DMS 273 (cell line): Measurements from ENCODE around the gene KMT2B.

Experiments used
- DNase-seq: peaks from one replicate; lab custom pipeline; 2025; ENCODE audit not compliant: unreplicated experiment; lab: John Stamatoyannopoulos, UW

Gene KMT2B

DNA sequence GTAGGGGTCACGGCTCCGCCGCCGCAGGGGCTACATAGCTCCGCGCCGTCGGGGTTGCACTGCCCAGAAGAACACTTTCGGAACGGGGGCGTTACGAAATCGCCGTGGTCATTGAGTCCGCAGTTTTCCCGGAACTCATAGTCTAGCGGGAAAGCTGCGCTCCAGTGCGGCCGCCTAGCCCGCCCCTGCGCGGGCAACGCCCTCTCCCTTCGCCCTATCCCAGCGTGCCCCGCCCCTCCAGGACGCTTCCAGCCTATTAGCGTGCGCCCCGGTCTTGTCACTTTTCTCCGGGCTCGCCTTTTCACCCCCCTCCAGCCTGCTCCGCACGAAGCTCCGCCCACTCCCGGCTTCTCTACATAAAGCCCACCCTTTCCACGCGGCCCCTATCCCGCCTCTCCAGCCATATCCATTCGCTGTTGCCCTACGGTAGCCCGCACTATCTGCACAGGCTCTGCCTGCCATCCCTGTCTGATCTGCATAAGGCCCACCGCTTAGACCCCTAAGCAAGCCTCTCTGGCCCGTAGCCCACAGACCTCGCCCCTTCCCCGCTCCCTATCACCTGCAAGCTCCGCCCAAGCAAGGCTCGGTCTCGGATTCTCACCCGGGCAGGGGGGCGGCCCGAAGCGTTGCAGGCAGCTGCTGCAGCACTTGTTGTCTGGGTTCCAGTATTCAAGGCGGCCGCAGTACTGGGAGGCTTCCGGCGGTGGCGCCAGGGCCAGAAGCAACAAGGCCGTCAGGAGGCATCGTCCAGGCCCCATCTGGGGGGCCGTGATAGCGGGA, 22.8 kb downstream of the KMT2B start:
- DNase-seq: peak; percentile 99

DNA sequence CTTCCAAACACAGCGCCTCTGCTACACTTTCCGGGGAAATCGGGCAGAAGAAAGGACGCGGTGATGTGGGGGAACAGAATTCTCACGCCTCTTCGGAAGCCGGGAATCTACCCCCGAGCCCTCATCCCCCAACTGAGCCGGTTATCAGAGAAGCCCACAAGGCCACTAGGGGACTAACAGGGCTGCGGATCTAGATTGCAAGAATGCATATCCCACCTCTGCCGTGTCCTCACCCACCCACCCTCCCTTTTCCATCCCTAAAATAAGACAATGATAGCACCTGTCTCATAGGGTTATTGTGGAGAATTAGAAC, 23.4 kb downstream of the KMT2B start:
- DNase-seq: no peak

DNA sequence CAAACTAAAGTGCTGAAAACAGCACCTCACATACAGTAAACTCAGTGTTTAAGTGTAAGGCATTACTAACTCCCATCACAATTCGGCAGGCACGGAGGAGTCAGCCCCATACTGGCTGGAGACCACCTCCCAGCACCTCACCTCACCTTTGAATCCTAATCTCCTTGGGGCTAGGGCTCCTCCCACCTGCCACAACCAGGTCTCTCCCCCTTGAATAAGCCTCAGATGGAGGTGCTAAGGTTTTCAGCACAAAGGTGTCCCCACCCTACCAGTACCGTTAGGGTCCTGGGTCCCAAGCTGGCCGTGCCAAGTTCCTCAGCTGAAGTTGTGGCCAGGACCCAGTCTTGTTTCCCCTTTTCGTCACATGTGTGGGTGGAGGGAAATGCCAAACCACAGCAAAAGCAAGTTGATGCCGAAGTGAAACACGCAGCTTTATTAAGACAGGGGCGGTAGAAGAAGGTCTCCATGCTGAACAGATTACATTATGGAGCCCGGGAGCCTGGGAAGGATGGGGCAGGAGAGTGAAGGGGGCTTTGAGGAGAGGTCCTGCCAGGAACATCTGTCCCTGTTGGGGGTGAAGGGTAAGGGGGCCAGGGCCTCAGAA, 24.4 kb downstream of the KMT2B start, which contains the start of gene IGFLR1:
IGFLR1 (minus strand) TSS at position 332 of the 604 bp plus-strand sequence. CDS start 1,272 bp downstream, outside the sequence.
- no peak for DNase-seq

DNA sequence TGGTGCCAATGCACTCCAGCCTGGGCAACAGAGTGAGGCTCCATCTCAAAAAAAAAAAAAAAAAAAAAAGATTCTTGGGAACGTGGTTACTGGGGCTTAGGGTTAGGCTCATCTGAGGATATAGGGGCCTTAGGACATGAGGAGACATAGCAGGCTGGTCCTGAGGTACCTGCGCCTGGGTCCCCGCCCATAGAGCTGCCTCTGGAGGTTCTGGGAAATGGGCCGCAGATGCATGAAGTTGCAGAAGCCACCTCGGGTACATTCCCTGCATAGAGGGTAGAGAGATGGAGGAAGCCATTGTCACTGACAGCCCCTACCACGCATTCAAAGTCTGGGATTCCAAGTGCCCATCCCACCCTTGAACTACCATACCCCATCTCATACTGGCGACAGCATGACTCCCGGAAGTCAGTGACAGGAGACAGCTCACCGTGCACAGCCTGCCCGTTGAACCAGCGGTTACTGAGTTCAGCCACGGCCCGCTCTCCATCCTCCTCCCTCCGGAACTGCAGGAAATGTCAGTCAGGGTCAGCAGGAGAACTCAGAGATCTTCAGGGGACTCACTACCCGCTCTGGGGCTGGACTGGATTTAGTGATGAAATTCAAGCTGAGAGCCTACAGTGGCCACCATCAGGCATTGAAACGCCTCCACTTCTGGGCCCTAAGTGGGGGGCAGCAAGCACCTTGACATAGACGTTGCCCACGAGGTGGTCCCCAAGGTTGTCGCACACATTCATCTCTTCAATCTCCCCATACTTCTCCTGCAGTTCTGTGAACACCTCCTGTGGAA, 26.0 kb downstream of the KMT2B start:
- DNase-seq: no peak

DNA sequence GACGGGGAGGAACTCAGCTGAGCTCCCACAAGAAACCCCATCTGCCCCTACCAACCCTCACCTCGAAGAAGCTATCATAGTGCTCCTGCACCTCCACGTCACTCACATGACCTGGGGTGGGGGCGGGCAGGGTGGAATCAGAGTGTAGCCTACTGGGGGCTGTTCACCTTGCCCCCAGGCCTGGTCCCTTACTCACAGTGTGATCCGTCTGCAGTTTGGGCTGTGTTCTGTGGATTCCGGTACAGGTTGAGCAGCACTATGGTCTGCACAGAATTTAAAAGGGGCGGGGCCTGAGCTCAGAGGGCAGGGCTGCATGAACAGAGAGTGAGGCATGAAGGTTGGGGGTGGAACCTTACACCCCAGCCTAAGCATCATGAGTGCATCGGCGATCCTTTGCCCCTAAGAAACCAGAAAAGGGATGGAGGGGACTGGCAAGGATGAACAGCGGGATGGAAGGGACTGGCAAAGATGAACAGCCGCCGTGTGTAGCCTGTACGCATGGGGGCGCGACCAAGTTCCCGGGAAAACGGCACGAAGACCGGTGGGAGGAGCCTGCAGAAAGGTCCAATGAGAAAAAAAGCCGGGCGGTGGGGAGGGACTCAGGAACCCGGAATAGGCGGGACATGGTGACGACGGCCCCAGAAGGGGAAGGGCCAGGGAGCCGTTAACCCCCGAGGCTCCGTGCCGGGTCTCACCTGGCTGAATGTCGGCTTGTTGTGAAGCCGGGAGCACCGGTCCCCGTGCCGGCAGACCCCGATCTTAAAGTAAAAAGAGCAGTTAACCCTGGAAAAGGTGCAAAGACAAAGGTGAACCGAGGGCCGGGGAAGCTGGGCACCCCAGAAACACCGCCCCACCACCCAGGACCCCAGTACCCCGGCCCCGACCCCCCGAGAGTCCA, 26.9 kb downstream of the KMT2B start:
- DNase-seq: peak; percentile 99

DNA sequence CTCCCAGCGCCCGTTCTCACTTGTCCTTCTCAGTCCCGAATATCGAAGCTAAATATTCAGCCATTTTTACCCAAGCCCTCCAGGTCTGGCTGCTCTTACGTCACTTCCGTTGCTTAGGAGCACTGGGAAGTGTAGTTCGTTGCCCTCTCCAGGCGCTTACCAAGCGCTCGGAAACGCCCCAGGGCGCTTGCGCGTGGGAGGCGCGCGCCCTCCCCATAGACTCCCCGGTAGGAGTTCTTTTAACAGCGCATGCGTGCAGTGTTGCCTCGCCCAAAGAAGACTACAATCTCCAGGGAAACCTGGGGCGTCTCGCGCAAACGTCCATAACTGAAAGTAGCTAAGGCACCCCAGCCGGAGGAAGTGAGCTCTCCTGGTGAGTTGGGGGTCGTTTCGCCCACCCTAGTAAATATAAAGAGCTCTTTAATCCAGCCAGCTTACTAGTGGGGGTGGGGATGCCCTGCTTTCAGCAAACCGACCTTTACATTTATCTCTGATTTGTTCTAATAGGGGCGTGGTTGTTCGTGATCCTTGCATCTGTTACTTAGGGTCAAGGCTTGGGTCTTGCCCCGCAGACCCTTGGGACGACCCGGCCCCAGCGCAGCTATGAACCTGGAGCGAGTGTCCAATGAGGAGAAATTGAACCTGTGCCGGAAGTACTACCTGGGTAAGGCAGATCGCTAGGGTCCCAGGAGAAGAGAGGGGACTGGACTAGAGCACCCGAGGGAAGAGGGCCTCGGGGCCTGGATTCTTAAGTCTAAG, 27.7 kb downstream of the KMT2B start, which contains the start of the genes PSENEN and U2AF1L4:
PSENEN (plus strand) TSS at position 324 of the 759 bp plus-strand sequence; CDS start at position 604, 280 bp downstream.
U2AF1L4 (minus strand) TSS at position 91 of the 759 bp plus-strand sequence; CDS start at position 64, 27 bp downstream.
- peak; percentile 100 for DNase-seq

DNA sequence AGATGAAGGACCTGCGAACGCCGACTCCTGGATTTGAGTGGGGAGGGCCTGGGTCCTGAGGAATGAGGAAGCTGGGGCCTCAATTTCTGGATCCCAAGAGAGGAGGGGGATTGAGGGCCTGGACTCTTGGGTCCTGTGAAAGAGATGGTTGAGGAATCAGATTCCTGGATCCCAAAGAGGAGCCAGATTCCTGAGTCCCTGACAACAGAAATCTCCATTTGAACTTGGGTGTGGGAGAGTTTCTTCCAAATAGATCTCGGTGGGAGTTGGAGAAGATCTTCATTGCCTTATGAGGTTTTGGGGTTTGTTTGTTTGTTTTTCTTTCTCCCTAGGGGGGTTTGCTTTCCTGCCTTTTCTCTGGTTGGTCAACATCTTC, 28.3 kb downstream of the KMT2B start:
- DNase-seq: no peak

DNA sequence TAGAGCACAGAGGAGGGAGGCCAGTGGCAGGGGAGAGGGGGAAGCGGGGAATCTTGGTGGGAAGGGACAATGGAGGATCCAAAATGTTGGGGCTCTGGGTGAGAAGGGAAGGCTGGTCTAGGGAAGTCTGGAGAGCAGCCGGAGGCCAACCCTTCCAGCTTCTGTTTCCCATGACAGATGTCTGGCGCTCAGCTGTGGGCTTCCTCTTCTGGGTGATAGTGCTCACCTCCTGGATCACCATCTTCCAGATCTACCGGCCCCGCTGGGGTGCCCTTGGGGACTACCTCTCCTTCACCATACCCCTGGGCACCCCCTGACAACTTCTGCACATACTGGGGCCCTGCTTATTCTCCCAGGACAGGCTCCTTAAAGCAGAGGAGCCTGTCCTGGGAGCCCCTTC, 28.7 kb downstream of the KMT2B start:
- DNase-seq: no peak

DNA sequence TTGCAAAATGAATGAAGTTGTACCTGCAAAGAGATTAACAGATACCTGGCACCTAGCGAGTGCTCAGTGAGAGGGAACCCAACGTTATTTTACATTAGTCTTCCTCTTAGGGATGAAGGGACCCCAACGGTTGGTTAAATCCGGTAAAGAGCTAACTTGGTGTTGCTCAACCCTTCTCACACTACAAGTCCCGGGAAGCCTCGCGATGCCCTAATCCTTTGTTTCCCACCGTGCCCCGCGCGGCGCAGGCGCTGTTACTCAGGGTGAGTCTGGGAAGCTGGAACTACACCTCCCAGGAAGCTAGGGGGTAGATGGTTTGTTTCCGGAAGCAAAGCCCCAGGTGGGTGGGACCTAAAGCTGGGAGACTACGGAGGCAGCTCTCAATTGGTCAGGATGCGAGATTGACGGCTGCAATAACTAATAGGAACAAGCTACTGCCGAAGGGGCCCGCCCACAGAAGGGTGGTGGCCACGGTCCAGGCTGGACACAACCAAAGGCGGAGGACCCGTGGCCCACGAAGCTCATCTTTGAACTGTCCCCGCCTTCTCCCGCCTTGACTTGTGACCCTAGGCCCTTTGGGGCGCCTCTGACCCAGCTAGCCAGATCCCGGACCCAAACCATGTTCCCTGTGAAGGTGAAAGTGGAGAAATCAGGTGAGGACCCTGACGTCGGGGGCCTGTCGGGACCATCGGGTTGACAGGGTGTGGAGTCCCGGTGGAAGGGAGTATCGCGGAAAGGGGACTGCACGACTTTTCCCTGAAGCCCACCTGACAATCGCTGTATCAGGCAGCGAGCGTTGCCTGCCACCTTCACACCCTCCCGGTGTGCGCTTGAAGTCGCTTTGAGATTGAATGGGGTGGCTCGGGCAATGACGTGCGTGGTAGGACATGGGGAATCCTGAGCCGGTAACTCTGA, 30.6 kb downstream of the KMT2B start, which contains the start of gene LIN37:
LIN37 (plus strand) TSS at position 471 of the 915 bp plus-strand sequence; CDS start at position 620, 149 bp downstream.
- DNase-seq: peak; percentile 100

DNA sequence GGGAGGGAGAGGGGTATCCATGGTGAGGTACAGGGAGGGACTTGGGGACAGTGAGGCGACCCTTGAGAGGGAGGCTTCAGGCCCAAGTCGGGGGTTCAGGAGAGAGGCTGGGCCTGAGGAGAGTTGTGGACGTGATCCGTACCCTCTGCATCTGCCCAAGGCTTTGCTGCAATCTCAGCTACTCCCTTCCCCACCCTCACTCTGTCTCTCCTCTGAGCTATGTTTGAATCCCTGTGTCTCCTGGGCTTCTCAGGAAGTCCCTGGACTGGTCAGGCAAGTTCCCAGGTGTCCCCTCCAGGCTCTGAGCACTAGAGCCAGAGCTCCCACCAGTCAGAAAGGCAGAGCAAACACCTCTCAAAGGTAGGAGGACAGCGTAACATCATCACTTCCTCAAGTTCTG, 32.4 kb downstream of the KMT2B start:
- DNase-seq: no peak

DNA sequence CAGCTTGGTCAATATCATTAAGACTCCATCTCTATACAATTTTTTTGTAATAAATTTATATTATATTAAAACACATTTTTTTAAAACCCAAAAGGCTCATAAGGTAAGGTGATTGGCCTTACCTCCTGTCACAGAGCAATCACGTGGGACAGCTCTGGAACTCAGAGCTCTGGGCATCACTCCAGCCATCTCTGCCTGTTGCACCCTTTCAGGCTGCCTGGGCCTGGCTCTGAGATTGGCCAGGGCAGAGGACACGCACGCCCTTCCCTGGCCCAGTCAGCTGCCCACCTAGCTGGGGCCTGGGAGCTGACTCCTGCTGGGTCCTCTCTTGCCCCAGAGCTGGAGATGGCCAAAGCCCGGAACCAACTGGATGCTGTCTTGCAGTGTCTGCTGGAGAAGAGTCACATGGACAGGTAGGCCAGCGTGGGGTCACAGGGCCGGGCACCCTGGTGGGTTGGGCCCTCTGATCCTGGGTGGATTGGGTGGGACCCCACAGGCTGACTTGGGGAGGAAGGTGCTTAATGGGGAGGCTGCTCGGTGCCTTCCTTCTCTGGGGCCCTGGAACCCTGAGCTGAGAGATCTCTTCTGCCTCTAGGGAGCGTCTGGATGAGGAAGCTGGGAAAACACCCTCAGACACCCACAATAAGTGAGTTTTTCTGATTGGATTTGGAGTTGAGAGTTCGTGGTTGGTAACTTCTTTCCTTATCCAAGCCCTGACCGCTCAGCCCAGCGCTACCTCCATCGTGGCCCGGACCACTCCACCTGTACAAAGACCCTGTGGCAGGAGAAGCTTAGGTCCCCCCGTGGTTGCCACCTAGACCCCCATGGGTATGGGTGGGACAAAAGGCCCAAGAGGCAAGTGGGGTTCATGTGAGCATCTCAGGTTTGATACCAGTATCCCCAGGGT, 34.3 kb downstream of the KMT2B start:
- no peak for DNase-seq

DNA sequence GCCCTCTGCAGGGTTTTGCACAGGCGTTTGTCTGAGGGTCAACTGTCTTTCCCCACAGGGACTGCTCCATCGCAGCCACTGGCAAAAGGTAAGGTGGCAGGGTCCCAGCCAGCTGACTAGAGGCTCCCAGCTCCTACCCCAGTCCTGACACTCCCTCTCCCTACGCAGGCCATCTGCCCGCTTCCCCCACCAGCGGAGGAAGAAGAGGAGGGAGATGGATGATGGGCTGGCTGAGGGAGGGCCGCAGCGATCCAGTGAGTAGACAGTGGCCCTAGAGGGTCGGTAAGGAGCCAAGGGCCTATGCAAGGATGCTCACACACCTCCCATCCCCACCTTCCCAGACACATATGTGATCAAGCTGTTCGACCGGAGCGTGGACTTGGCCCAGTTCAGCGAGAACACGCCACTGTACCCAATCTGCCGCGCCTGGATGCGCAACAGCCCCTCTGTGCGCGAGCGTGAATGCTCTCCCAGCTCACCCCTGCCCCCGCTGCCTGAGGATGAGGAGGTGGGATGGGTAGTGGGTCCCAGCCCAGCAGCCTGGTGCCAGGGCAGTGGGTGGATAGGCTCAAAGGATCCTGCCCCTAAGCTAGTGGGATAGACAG, 35.0 kb downstream of the KMT2B start:
- no peak for DNase-seq

DNA sequence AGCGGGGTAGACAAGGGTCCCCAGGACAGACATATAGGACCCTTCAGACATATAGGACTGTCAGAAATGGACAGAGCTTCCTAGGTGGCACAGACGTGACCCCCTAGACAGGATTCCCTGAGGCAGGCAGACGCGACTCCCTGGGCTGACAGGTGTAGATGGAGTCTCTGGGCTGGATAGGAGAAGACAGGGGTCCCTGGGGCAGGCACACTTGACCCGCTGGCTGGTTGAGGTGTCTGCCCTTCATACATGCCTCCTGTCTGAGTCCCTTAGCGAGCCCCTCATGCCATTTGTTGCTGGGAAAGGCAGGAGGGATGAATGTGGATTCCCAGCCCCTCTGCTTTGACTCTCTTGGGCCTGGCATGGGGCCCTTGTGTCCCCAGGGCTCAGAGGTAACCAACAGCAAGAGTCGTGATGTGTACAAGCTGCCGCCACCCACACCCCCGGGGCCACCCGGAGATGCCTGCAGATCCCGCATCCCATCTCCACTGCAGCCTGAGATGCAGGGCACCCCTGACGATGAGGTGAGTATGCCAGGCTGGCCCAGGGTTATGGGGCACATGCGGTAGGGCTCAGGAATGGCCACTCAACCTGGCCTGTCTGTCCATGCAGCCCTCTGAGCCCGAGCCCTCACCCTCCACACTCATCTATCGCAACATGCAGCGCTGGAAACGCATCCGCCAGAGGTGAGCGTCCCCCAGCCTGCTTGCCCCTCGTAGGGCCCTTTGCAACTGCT, 36.0 kb downstream of the KMT2B start:
- no peak for DNase-seq

DNA sequence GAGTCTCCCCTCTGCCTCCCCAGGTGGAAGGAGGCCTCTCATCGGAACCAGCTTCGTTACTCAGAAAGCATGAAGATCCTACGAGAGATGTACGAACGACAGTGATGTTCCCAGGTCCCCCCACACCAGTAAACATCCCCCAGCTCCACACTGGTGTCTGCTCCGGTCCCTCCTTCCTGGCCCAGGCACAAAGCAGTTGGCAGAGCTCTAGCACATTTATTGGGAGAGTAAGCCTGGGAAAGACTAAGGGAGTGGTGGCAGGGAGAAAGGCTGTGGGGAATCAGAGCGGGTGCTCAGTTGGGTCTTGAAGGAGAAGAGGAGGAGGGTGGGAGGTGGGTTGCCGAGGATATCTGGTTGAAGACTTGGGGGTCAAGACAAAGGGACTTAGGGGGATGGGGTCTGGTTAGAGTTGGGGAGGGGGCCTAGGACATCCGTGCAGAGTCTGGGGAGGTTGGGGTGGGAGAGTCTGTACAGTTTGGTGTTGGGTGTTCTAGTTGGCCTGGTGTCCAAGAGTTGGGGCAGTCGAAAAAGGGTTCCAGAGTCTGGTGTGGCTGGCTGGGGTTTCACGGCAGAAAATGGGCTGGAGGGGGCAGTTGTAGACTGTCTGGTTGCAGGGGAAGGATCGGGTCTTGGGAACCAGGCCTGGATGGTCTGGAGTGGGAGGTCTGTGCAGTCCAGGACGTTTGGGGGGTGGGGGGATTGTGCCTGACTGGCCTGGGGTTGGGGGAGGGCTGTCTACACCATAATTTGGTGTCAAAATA, 36.7 kb downstream of the KMT2B start:
- DNase-seq: no peak

DNA sequence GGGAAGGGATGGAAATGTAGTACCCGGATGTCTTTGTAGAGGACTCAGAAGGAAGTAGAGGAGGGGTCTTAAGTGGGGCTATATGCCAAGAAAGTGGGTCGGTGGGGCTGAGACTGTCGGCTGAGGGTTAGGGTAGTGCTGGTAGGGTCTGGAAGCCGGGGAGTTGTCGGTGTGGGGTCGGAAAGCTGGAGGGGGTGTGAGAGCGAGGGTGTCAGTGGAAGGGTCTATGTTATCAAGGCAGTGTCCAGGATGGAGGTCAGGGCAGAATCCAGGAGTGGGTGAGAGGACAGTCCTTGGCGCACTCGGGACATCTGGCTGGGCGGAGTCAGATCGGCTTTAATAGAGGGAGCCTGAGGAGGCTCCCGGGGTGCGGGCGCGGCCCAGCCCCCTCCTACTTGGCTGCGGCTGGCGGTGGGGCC, 37.3 kb downstream of the KMT2B start:
- DNase-seq: peak; percentile 52
